ENCODE data around the gene CXCL1. TPM values are rescaled to one million over a fixed set of nuclear protein-coding genes. Genes with fewer than 3 reads are reported as not detected.

Gene CXCL1
- total RNA-seq, 1 donor from 2014 or later, result not detected

- Mint-ChIP-seq H3K27ac (no peak overlapping the region), H3K9me3 (no peaks in the 10 kb centered on the region), H3K27me3 (peaks cover 9% of the 10 kb centered on the region), H3K36me3 (ENCODE audit: low read depth) (no peaks in the 10 kb centered on the region), H3K4me3 (no peak overlapping the region), H3K4me1 (no peaks in the 10 kb centered on the region)
- ChIA-PET CTCF (no interaction called here), POLR2A (no interaction called here)
- intact Hi-C loops (cut with micrococcal nuclease), result no loop called here
- DNase-seq (no peak), ATAC-seq (ENCODE audit: low read depth) (no peak)
- TF ChIP-seq, protein P1, sequence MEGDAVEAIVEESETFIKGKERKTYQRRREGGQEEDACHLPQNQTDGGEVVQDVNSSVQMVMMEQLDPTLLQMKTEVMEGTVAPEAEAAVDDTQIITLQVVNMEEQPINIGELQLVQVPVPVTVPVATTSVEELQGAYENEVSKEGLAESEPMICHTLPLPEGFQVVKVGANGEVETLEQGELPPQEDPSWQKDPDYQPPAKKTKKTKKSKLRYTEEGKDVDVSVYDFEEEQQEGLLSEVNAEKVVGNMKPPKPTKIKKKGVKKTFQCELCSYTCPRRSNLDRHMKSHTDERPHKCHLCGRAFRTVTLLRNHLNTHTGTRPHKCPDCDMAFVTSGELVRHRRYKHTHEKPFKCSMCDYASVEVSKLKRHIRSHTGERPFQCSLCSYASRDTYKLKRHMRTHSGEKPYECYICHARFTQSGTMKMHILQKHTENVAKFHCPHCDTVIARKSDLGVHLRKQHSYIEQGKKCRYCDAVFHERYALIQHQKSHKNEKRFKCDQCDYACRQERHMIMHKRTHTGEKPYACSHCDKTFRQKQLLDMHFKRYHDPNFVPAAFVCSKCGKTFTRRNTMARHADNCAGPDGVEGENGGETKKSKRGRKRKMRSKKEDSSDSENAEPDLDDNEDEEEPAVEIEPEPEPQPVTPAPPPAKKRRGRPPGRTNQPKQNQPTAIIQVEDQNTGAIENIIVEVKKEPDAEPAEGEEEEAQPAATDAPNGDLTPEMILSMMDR (IDR thresholded peaks at IDR 0.05), result no peak
Measured at GRCh38 chr4:73844806-73845205, 24.4 kb upstream of the CXCL1 start.

DNA sequence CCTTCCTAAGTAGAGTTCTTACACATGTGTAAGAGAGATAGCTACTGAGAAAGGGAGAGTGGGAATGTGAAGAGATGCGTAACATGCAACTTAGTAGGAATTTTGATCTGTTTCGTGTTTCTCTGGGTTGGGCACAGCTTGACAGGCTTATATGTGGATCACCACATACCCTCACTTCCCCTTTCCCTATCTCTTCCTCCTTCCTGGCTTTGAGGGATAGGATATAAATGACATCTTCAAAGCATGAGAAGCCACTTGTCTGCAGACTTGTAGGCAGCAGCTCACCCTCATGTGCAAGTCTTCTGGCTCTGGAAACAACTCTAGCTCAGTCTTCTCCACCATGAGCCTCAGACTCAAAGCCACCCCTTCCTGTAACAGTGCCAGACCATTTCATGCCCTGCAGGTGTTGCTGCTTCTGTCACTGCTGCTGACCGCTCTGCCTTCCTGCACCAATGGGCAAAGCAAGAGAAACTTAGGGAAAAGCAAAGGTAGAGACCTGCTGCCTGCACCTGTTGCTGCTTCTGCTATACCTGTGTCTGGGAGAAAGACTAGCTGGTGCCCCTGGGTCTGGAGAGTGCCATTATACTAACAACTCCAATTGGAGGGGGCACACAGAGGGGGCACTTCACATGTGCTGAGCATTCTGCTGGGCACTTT is 21.5 kb upstream of the CXCL1 start:
- no peak overlapping the region for H3K4me3 Mint-ChIP-seq

DNA sequence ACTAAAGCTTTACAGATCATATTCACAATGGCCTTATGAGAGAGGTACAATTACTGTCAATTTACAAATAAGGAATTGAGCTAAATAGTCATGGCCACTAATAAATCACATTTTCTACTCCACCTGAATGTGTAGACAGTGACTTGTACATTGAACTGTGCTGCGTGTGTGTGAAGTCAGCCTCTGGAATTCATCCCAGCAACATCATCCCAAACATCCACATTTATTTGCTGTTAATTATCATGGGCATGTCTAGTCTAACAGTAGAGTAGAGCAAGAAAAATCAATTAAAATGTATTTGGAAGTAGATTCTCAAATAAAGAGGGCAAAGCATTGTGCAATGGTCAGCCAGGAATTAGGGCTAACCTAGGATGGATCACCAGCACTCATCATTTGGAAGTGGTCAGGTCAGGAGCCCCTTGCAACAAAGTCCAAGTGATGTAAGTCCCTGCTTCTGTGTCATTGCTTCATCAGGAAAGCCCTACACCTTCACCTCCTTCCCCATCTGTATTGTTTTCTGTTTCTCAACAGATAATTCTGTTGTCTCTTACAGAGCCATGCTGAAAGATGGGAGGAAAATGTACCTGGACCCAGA is 20.9 kb upstream of the CXCL1 start:
- no peaks in the 10 kb centered on the region for H3K4me1 Mint-ChIP-seq
- TF ChIP-seq, protein P1 (IDR thresholded peaks at IDR 0.05), result no peak
- peaks cover 15% of the 10 kb centered on the region for H3K27me3 Mint-ChIP-seq
- H3K4me3 Mint-ChIP-seq, result no peak overlapping the region
- ChIA-PET POLR2A (no interaction called here), CTCF (no interaction called here)
- ATAC-seq (ENCODE audit: low read depth) (no peak), DNase-seq (no peak)
- no peaks in the 10 kb centered on the region for H3K9me3 Mint-ChIP-seq
- no peaks in the 10 kb centered on the region for H3K36me3 Mint-ChIP-seq (ENCODE audit: low read depth)
- intact Hi-C loops (cut with micrococcal nuclease), result no loop called here
- H3K27ac Mint-ChIP-seq, result no peak overlapping the region

More for the DNA sequence above, 21.5 kb upstream of the CXCL1 start:
- TF ChIP-seq, protein P1 (IDR thresholded peaks at IDR 0.05), result no peak
- Mint-ChIP-seq H3K27me3 (peaks cover 12% of the 10 kb centered on the region), H3K36me3 (ENCODE audit: low read depth) (no peaks in the 10 kb centered on the region), H3K4me1 (no peaks in the 10 kb centered on the region), H3K9me3 (no peaks in the 10 kb centered on the region), H3K27ac (no peak overlapping the region)
- no peak for DNase-seq
- ChIA-PET POLR2A (no interaction called here), CTCF (no interaction called here)
- no peak for ATAC-seq (ENCODE audit: low read depth)
- intact Hi-C loops (cut with micrococcal nuclease), result no loop called here

DNA sequence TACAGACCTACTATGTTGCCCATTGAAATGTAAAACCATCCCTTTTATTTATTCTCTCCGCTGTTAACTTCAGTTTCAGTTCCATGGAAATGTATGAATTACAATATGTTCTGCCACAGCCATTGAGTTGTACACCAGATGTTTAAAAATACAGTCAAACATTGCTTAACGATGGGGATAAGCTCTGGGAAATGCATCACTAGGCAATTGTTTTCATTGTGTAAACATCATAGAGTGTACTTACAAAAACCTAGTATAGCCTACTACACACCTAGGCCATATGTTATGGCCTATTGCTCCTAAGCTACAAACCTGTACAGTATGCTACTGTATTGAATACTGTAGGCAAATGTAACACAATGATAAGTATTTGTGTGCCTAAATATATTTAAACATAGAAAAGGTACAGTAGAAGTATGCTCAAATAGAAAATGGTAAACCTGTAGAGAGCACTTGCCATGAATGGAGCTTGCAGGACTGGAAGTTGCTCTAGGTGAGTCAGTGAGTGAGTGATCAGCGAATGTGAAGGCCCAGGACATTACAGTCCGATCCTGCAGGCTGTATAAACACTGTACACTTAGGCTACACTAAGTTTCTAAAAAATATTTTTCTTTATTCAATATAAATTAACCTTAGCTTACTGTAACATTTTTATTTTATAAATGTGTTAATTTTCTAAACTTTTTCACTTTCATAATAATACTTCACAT is 18.8 kb upstream of the CXCL1 start:
- ATAC-seq (ENCODE audit: low read depth), result no peak
- H3K4me3 Mint-ChIP-seq, result no peak overlapping the region
- H3K27me3 Mint-ChIP-seq, result peaks cover 23% of the 10 kb centered on the region
- H3K9me3 Mint-ChIP-seq, result no peaks in the 10 kb centered on the region
- POLR2A ChIA-PET, result no interaction called here
- TF ChIP-seq, protein P1 (IDR thresholded peaks at IDR 0.05), result no peak
- H3K4me1 Mint-ChIP-seq, result no peaks in the 10 kb centered on the region
- intact Hi-C loops (cut with micrococcal nuclease), result no loop called here
- CTCF ChIA-PET, result no interaction called here
- no peaks in the 10 kb centered on the region for H3K36me3 Mint-ChIP-seq (ENCODE audit: low read depth)
- DNase-seq, result no peak
- H3K27ac Mint-ChIP-seq, result no peak overlapping the region

- intact Hi-C loops (cut with micrococcal nuclease), result no loop called here
- no peak for DNase-seq
- TF ChIP-seq, protein P1 (IDR thresholded peaks at IDR 0.05), result no peak
- Mint-ChIP-seq H3K27me3 (peaks cover 23% of the 10 kb centered on the region), H3K4me1 (no peaks in the 10 kb centered on the region), H3K36me3 (ENCODE audit: low read depth) (no peaks in the 10 kb centered on the region), H3K9me3 (no peaks in the 10 kb centered on the region), H3K4me3 (no peak overlapping the region), H3K27ac (no peak overlapping the region)
- ChIA-PET CTCF (no interaction called here), POLR2A (no interaction called here)
- ATAC-seq (ENCODE audit: low read depth), result no peak
Measured at GRCh38 chr4:73851293-73851692, 17.9 kb upstream of the CXCL1 start.

All from activated B cell treated with CpG ODN at 0.5 μM for 24 hours (primary cell).